Islet precursor cell (in vitro differentiated cells): Measurements from ENCODE around the gene WDR6.

Experiments used
- DNase-seq: peaks from one replicate; pipeline ENCODE4 v3.0.0-alpha.2; 2018

Gene WDR6

GRCh38 chr3:49030321-49030720, 23.1 kb downstream of the WDR6 start:
- no peak for DNase-seq

DNA sequence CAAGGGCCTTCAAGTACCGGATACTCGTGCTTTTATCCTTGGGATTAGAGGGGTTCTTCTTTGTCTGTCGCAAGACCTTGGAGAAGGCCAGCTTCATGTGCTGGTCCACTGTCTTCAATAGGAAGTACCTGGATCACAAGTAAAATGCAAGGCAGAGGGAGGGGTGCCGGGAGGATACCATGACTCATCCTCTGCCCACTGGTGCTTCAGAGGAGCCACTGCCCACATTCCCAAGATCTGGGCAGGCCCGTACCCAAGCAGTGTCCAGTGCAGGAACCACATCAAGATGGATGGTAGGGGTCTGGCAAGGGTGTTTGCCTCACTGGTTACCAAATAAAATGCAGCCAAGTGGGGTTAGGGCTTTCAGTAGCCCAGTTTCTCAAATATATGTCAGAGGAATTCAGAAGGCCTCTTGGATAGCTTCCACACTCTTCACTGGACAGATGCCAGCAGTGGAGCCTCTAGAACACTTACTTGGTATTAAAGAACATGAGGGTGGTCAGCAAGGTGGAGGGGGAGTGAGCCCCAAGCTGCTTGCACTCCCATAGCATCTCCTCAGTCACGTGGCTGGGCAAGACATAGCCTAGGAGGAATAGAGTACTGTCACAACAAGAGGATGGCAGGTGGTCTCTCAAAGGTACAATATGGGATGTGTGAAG, 25.6 kb downstream of the WDR6 start:
- DNase-seq: no peak

DNA sequence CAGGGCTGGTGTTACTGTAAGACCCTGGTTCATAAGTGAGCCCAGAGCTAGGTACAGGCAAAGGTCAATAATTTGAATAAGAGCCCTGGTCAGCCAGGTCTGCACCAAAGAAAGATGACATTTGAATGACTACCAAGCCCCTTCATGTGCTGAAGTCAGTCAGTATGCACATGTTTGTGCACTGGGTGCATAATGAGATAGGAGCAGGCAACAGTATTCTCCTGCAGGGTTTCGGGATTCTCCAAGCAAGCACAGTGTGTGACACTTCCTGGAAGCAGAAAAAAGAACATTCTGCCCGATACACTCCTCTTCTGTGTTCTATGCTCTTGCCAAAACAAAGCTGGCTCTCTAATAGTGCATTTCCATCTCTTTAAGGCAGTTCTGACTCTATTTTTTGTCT, 27.5 kb downstream of the WDR6 start:
- no peak for DNase-seq

GRCh38 chr3:49035281-49035680, 28.1 kb downstream of the WDR6 start:
- no peak for DNase-seq

- DNase-seq: no peak
Observed at GRCh38 chr3:49053543-49053942, 46.4 kb downstream of the WDR6 start.

DNA sequence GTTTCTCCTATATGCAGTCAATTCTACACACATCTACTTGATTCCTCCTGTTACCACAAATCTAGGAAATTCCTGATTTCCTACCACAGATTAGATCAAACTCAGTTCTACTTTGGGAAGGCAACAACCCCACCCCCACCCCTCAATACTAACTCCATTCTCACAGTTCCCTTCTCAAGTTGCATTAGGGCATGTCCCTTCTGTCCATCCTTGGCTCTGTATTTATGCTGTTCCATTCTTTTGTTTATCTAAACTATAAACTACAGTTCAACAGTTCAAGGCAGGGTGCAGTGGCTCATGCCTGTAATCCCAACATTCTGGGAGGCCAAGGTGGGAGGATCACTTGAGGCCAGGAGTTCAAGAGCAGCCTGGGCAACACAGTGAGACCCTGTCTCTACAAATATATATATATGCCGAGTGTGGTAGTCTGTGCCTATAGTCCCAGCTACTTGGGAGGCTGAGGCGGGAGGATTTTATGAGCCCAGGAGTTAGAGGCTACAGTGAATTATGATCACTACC, 47.2 kb downstream of the WDR6 start:
- DNase-seq: no peak

- no peak for DNase-seq
Observed at GRCh38 chr3:49057268-49057667, 50.1 kb downstream of the WDR6 start.

DNA sequence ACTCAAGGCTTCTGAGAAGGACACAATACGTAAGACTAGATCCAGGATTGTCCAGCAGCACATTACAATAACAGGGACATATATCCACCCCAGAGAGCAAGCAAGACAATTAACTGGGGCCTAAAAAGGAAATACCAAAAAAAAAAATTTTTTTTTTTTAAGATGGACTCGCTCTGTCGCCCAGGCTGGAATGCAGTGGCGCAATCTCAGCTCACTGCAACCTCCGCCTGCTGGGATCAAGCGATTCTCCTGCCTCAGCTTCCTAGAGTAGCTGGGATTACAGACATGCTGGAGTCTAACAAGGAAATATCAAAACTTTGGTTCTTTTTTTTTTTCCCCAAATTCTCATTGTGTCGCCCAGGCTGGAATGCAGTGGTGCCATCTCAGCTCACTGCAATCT, 50.8 kb downstream of the WDR6 start:
- no peak for DNase-seq
